GM12872 (cell line): ENCODE results near the gene SYNDIG1L.

Source experiments
- CTCF ChIP-seq: IDR thresholded peaks from 3 replicates; pipeline ENCODE4 v1.5.1; 2011; ENCODE audit warnings: low read depth, mild to moderate bottlenecking, low read length, moderate library complexity; ENCODE audit not compliant: insufficient read depth

SYNDIG1L gene

GRCh38 chr14:74427651-74428050 is 1.6 kb upstream of the SYNDIG1L start:
- no peak for TF ChIP-seq CTCF

- TF ChIP-seq CTCF = no peak
These were observed 347 bp downstream of the SYNDIG1L start for GRCh38 chr14:74425525-74426201.

- TF ChIP-seq CTCF = no peak
These were observed 1.4 kb downstream of the SYNDIG1L start for GRCh38 chr14:74424606-74425005.

GRCh38 chr14:74423246-74423645 is 2.8 kb downstream of the SYNDIG1L start:
- no peak for TF ChIP-seq CTCF

- TF ChIP-seq CTCF = no peak
These were observed 4.0 kb downstream of the SYNDIG1L start for GRCh38 chr14:74421981-74422380.

GRCh38 chr14:74419086-74419485 is 6.9 kb downstream of the SYNDIG1L start:
- no peak for TF ChIP-seq CTCF

GRCh38 chr14:74418031-74418430 is 8.0 kb downstream of the SYNDIG1L start:
- no peak for TF ChIP-seq CTCF
